BJ (cell line): Measurements from ENCODE around the gene ABHD5. TPM values are rescaled to one million over a fixed set of nuclear protein-coding genes. Genes with fewer than 3 reads are reported as not detected.

ENCODE experiments used
- CTCF ChIA-PET: fragments of 350-600 bp; formaldehyde crosslinking; extraction: SDS; loops from one replicate; lab custom pipeline; 2021; ENCODE audit warnings: antibody characterized with exemption, inconsistent platforms; lab: Yijun Ruan, JAX
- POLR2A ChIA-PET: fragments of 300-600 bp; sonication (Branson Sonifier 250); formaldehyde crosslinking; extraction: SDS; loops from one replicate; lab custom pipeline; 2021; ENCODE audit warnings: antibody characterized with exemption; lab: Charles Lee
- DNase-seq: peaks from one replicate; pipeline ENCODE4 v3.0.0-alpha.2; 2011; ENCODE audit warnings: low read depth
- H3K27me3 ChIP-seq: 2 replicates; pipeline ENCODE4 v1.6.0; 2011; ENCODE audit warnings: low read length; ENCODE audit not compliant: control insufficient read depth, insufficient read depth
- H3K36me3 ChIP-seq: 2 replicates; pipeline ENCODE4 v1.5.1; 2011; ENCODE audit warnings: low read length; ENCODE audit not compliant: control insufficient read depth, insufficient read depth
- H3K4me3 ChIP-seq: 2 replicates; pipeline ENCODE4 v1.5.1; 2011; ENCODE audit warnings: low read depth, mild to moderate bottlenecking, control low read depth, low read length
- CTCF ChIP-seq: IDR thresholded peaks from 2 replicates; pipeline ENCODE4 v1.5.1; 2011; ENCODE audit warnings: low read depth, mild to moderate bottlenecking, control low read depth, inconsistent platforms, low read length, moderate library complexity; ENCODE audit not compliant: insufficient read depth
- polyA plus RNA-seq: library from polyadenylated mRNA; depleted of rRNA; stranded (reverse); fragments of >200 nt; gene quantifications from 2 replicates; pipeline ENCODE4 v1.2.3, GENCODE V29; 2011

The ABHD5 gene
- polyA plus RNA-seq, 1 experiment = 18.2 TPM

- CTCF ChIA-PET = interaction anchor here (1.4 to 2.1 kb wide), 2 partner anchors 9 to 10 kb away, joined by 4 to 9 read pairs; no protein-coding TSS in a partner anchor
- H3K27me3 ChIP-seq = no peaks in the 10 kb centered on the region
- no peak overlapping the region for H3K4me3 ChIP-seq
- H3K36me3 ChIP-seq = no peaks in the 10 kb centered on the region; the same call in 1 of the 2 replicates
- POLR2A ChIA-PET = no interaction called here
- DNase-seq = no peak
- TF ChIP-seq CTCF = no peak
Observed at GRCh38 chr3:43723121-43723734, 32.5 kb downstream of the ABHD5 start.

DNA sequence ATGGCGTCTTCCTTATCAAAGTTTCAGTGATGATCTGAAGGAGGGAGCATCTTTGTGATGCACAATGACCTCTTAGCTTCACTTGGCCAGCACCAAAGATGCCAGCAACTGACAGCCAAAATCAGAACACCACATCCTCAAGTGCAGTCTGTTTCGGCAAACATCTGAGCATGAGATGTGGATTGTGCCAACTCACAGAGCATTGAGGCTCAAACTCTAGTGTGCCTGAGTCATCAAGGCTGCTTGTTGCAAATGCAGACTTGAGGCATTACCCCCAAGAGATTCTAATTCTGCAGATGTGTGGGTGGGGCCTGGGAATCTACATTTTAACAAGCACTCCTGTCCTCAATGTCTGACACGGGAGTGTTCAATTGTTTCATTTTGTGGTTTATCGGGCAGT is 35.8 kb downstream of the ABHD5 start:
- Histone ChIP-seq H3K36me3 (no peaks in the 10 kb centered on the region), H3K27me3 (no peaks in the 10 kb centered on the region), H3K4me3 (no peak overlapping the region)
- DNase-seq = no peak
- ChIA-PET POLR2A (no interaction called here), CTCF (no interaction called here)
- no peak for TF ChIP-seq CTCF

DNA sequence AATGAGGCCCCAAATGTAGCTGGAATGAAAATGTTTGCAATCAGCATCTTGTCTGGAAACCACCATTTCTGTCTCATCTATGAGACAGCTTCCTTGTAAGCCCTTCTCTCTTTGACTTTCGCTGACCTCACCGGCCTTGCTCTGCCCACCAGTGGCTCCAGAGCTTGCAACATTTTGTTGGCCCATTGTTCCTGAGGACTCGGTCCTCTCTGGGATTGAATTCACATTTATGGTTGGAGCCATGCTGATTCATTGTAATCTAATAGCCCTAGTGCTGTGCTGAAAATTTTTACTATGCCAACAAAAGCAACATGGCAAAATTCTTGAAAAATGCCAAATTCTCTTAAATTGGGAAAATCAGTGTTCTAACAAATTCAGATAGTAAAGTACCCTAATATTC is 37.2 kb downstream of the ABHD5 start:
- CTCF ChIA-PET = interaction anchor here (3.2 kb wide), 1 partner anchor 14 kb away, joined by 8 read pairs; no protein-coding TSS in a partner anchor
- no peaks in the 10 kb centered on the region for H3K27me3 ChIP-seq
- POLR2A ChIA-PET = no interaction called here
- no peak for TF ChIP-seq CTCF
- no peak for DNase-seq
- no peak overlapping the region for H3K4me3 ChIP-seq
- no peaks in the 10 kb centered on the region for H3K36me3 ChIP-seq

GRCh38 chr3:43728476-43728875 is 37.7 kb downstream of the ABHD5 start:
- no peak for DNase-seq
- Histone ChIP-seq H3K27me3 (no peaks in the 10 kb centered on the region), H3K4me3 (no peak overlapping the region), H3K36me3 (no peaks in the 10 kb centered on the region)
- ChIA-PET POLR2A (no interaction called here), CTCF (interaction anchor here (0.7 to 3.2 kb wide), 2 partner anchors 14 to 22 kb away, joined by 3 to 8 read pairs; no protein-coding TSS in a partner anchor)
- no peak for TF ChIP-seq CTCF

DNA sequence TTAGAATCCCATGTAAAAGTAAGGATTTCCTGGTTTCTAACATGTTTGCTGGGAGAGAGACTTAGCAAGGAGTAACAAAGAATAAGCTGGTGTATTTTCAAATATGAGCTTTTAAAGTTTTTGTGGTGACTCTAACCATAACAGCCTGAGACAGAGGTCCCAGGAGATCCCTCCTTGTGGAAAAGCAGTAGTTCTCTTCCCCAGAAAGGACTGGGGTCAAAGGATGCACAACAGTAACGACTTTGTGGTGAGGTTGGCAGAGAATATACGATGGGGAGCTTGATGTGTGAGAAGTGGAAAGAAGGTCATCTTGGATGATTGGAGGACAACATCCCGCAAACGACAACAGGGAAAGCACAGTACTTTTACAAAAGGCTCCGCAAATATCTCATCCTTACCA is 38.2 kb downstream of the ABHD5 start:
- H3K27me3 ChIP-seq = no peaks in the 10 kb centered on the region
- no peak for TF ChIP-seq CTCF
- POLR2A ChIA-PET = no interaction called here
- H3K36me3 ChIP-seq = no peaks in the 10 kb centered on the region
- H3K4me3 ChIP-seq = no peak overlapping the region
- CTCF ChIA-PET = interaction anchor here (0.7 to 3.2 kb wide), 2 partner anchors 13 to 22 kb away, joined by 3 to 8 read pairs; no protein-coding TSS in a partner anchor
- DNase-seq = no peak
